Liver (tissue), 9 donors: Measurements from ENCODE around the gene NKX3-2. TPM values are rescaled to one million over a fixed set of nuclear protein-coding genes. Genes with fewer than 3 reads are reported as not detected.
"Not testable (repeated sequence)": the region's sequence is repeated elsewhere in the genome, so short reads cannot be mapped to it uniquely, and the experiment has no call there.

Source experiments
- DNase-seq: peaks from one replicate; pipeline ENCODE4 v3.0.0-alpha.2; 2017; ENCODE audit warnings: low spot score
- H3K27ac ChIP-seq, 2 donors: one replicate each; pipeline ENCODE4 v1.7.0; 2013; ENCODE audit warnings: inconsistent platforms in 2 of 2, low read length in 2 of 2, control low read depth in 1 of 2, low read depth in 1 of 2, mild to moderate bottlenecking in 1 of 2
- H3K27me3 ChIP-seq, 4 donors: one replicate each; pipeline versions ENCODE4 v1.6.1 to v1.7.0; 2013; ENCODE audit warnings: low read length in 3 of 4, inconsistent platforms in 1 of 4, mild to moderate bottlenecking in 1 of 4, moderate library complexity in 1 of 4; ENCODE audit not compliant: control insufficient read depth in 4 of 4, insufficient read depth in 4 of 4
- H3K36me3 ChIP-seq, 4 donors: one replicate each; pipeline versions ENCODE4 v1.6.1 to v1.7.0; 2013; ENCODE audit warnings: low read length in 3 of 4, mild to moderate bottlenecking in 3 of 4, low read depth in 1 of 4, moderate library complexity in 1 of 4; ENCODE audit not compliant: control insufficient read depth in 4 of 4, insufficient read depth in 3 of 4
- H3K4me1 ChIP-seq, 4 donors: one replicate each; pipeline versions ENCODE4 v1.6.1 to v1.7.0; 2013; ENCODE audit warnings: low read length in 3 of 4, mild to moderate bottlenecking in 3 of 4, moderate library complexity in 1 of 4; ENCODE audit not compliant: control insufficient read depth in 4 of 4, insufficient read depth in 4 of 4
- H3K4me3 ChIP-seq, 3 donors: one replicate each; pipeline versions ENCODE4 v1.6.1 to v1.7.0; 2013; ENCODE audit warnings: low read length in 3 of 3, control low read depth in 1 of 3, low read depth in 1 of 3, mild to moderate bottlenecking in 1 of 3
- H3K9ac ChIP-seq, 2 donors: one replicate each; pipeline ENCODE4 v1.7.0; 2013; ENCODE audit warnings: low read length in 2 of 2, mild to moderate bottlenecking in 2 of 2, moderate library complexity in 2 of 2, control low read depth in 1 of 2, low read depth in 1 of 2
- H3K9me3 ChIP-seq, 4 donors: one replicate each; pipeline versions ENCODE4 v1.6.1 to v1.7.0; 2013; ENCODE audit warnings: low read length in 3 of 4; ENCODE audit not compliant: control insufficient read depth in 4 of 4
- ATF3 ChIP-seq: IDR thresholded peaks from 2 replicates; pipeline ENCODE4 v1.6.1; 2016; ENCODE audit warnings: antibody characterized with exemption
- CTCF ChIP-seq: fragments of 150-350 bp; IDR thresholded peaks from 2 replicates; pipeline ENCODE4 v1.5.1; 2017; ENCODE audit warnings: improper control_type of control experiment, low read depth, low read length; ENCODE audit not compliant: missing input control
- EGR1 ChIP-seq, 2 donors: IDR thresholded peaks; 2 replicates each; pipeline ENCODE4 v1.6.1; 2016 to 2018; ENCODE audit warnings: antibody characterized with exemption in 2 of 2, low read depth in 2 of 2
- FOXA1 ChIP-seq: IDR thresholded peaks from 2 replicates; pipeline ENCODE4 v1.6.1; 2016; ENCODE audit warnings: antibody characterized with exemption
- FOXA2 ChIP-seq: IDR thresholded peaks from 2 replicates; pipeline ENCODE4 v1.6.1; 2016; ENCODE audit warnings: antibody characterized with exemption
- GABPA ChIP-seq, 2 donors: IDR thresholded peaks in 1 of 2; conservative IDR thresholded peaks in 1 of 2; 2 replicates each; pipeline ENCODE4 v1.6.1; 2016; ENCODE audit warnings: antibody characterized with exemption in 2 of 2, mild to moderate bottlenecking in 1 of 2, moderate library complexity in 1 of 2
- HNF4A ChIP-seq, 2 donors: conservative IDR thresholded peaks; 2 replicates each; pipeline ENCODE4 v1.6.1; 2016; ENCODE audit warnings: antibody characterized with exemption in 2 of 2, mild to moderate bottlenecking in 2 of 2
- HNF4G ChIP-seq: IDR thresholded peaks from 2 replicates; pipeline ENCODE4 v1.6.1; 2016; ENCODE audit warnings: antibody characterized with exemption
- JUND ChIP-seq, 2 donors: IDR thresholded peaks; 2 replicates each; pipeline ENCODE4 v1.6.1; 2016; ENCODE audit warnings: antibody characterized with exemption in 2 of 2
- NR2F2 ChIP-seq: IDR thresholded peaks from 2 replicates; pipeline ENCODE4 v1.6.1; 2016; ENCODE audit warnings: antibody characterized with exemption
- RAD21 ChIP-seq, 2 donors: IDR thresholded peaks; 2 replicates each; pipeline ENCODE4 v1.6.1; 2016; ENCODE audit warnings: antibody characterized with exemption in 2 of 2, mild to moderate bottlenecking in 2 of 2
- REST ChIP-seq: IDR thresholded peaks from 2 replicates; pipeline ENCODE4 v1.6.1; 2016; ENCODE audit warnings: antibody characterized with exemption, mild to moderate bottlenecking
- RXRA ChIP-seq, 2 donors: IDR thresholded peaks; 2 replicates each; pipeline ENCODE4 v1.6.1; 2017 to 2018; ENCODE audit warnings: antibody characterized with exemption in 2 of 2, mild to moderate bottlenecking in 1 of 2
- SP1 ChIP-seq: IDR thresholded peaks from 2 replicates; pipeline ENCODE4 v1.6.1; 2018; ENCODE audit warnings: antibody characterized with exemption, mild to moderate bottlenecking
- TAF1 ChIP-seq: conservative IDR thresholded peaks from 2 replicates; pipeline ENCODE4 v1.6.1; 2016; ENCODE audit warnings: antibody characterized with exemption, mild to moderate bottlenecking
- YY1 ChIP-seq: IDR thresholded peaks from 2 replicates; pipeline ENCODE4 v1.6.1; 2016; ENCODE audit warnings: antibody characterized with exemption, mild to moderate bottlenecking
- ZBTB33 ChIP-seq: IDR thresholded peaks from 2 replicates; pipeline ENCODE4 v1.6.1; 2016; ENCODE audit warnings: antibody characterized with exemption
- WGBS: extraction: QIAGEN DNeasy Blood & Tissue Kit; methylation state at CpG from one replicate; pipeline ENCODE4 v1.1.7; 2013; 5-methylcytosine and 5-hydroxymethylcytosine counted together
- polyA plus RNA-seq, 2 donors: library from polyadenylated mRNA; stranded (reverse) in 1 of 2; unstranded in 1 of 2; fragments of 200-250 nt in 1 of 2; fragments of >200 nt in 1 of 2; fragmentation: Nextera tagmentation in 1 of 2; extraction: Ambion mirVana in 1 of 2; gene quantifications; one replicate each; pipeline versions ENCODE4 v1.2.1 to v1.2.3, GENCODE V29; 2013 to 2015
- total RNA-seq, 2 donors: library from RNA; depleted of rRNA; stranded (reverse); fragments of >200 nt; gene quantifications; one replicate each; pipeline ENCODE4 v1.2.3, GENCODE V29; 2014
- donor health status: healthy.
- donor health status: healthy.
- donor health status: healthy.
- donor health status: healthy.
- donor health status: healthy.

NKX3-2 gene
- total and polyA plus RNA-seq, 4 donors = not detected

GRCh38 chr4:13562876-13563275 is 18.6 kb upstream of the NKX3-2 start:
- no peak overlapping the region for H3K27ac ChIP-seq
- H3K36me3 ChIP-seq = peaks cover 0 to under 1% (median 0%) of the 10 kb centered on the region in 4 donors
- H3K4me1 ChIP-seq = no peaks in the 10 kb centered on the region
- no peaks in the 10 kb centered on the region for H3K9me3 ChIP-seq
- H3K9ac ChIP-seq = no peak overlapping the region
- DNase-seq = no peak
- H3K27me3 ChIP-seq = no peaks in the 10 kb centered on the region
- H3K4me3 ChIP-seq = no peak overlapping the region
- WGBS = 99% methylated on average over 1 of the region's 1 CpG
- no peak for TF ChIP-seq REST
- no peak for TF ChIP-seq HNF4G
- TF ChIP-seq EGR1 (IDR thresholded peaks at IDR 0.05; ENCODE audit: low read depth in 2 of 2) = no peak
- no peak for TF ChIP-seq SP1
- TF ChIP-seq FOXA1 = no peak
- no peak for TF ChIP-seq JUND (IDR thresholded peaks at IDR 0.05)
- no peak for TF ChIP-seq GABPA (IDR thresholded peaks at IDR 0.05 in 1 of 2, conservative IDR thresholded peaks at IDR 0.05 in 1 of 2)
- no peak for TF ChIP-seq NR2F2
- no peak for TF ChIP-seq CTCF
- no peak for TF ChIP-seq ATF3
- TF ChIP-seq FOXA2 = no peak
- TF ChIP-seq HNF4A (conservative IDR thresholded peaks at IDR 0.05) = no peak
- no peak for TF ChIP-seq YY1
- no peak for TF ChIP-seq TAF1
- TF ChIP-seq ZBTB33 = no peak
- no peak for TF ChIP-seq RAD21 (IDR thresholded peaks at IDR 0.05)

- WGBS = 76% methylated on average over 4 of the region's 4 CpGs
- H3K27me3 ChIP-seq = no peaks in the 10 kb centered on the region
- H3K27ac ChIP-seq = no peak overlapping the region
- H3K4me3 ChIP-seq = no peak overlapping the region
- H3K4me1 ChIP-seq = no peaks in the 10 kb centered on the region
- no peak overlapping the region for H3K9ac ChIP-seq
- TF ChIP-seq FOXA2 (no peak), GABPA (IDR thresholded peaks at IDR 0.05 in 1 of 2, conservative IDR thresholded peaks at IDR 0.05 in 1 of 2) (no peak), JUND (IDR thresholded peaks at IDR 0.05) (no peak), FOXA1 (no peak), NR2F2 (no peak), RXRA (IDR thresholded peaks at IDR 0.05) (no peak)
- no peaks in the 10 kb centered on the region for H3K9me3 ChIP-seq
- no peaks in the 10 kb centered on the region for H3K36me3 ChIP-seq
- no peak for DNase-seq
These were observed 17.4 kb upstream of the NKX3-2 start for GRCh38 chr4:13561673-13562072.

- 64% methylated on average over 5 of the region's 5 CpGs for WGBS
- H3K36me3 ChIP-seq, H3K27me3 ChIP-seq, H3K4me1 ChIP-seq, H3K4me3 ChIP-seq, DNase-seq, H3K27ac ChIP-seq, H3K9me3 ChIP-seq, H3K9ac ChIP-seq: not testable (repeated sequence)
These were observed 15.8 kb upstream of the NKX3-2 start for GRCh38 chr4:13560111-13560510.
